Breast epithelium (tissue), 4 donors: ENCODE data around the gene HAGH. TPM values are rescaled to one million over a fixed set of nuclear protein-coding genes. Genes with fewer than 3 reads are reported as not detected.
A peak's percentile ranks its signal among the peaks of the same experiment; 100 is the strongest.

Experiments used
- DNase-seq, 2 donors: peaks; one replicate each; pipeline ENCODE4 v3.0.0-alpha.2; 2019; ENCODE audit warnings: low spot score in 2 of 2
- H3K27ac ChIP-seq, 2 donors: fragments of 200-600 bp; sonication (generic) in 1 of 2; one replicate each; pipeline ENCODE4 v1.5.1; 2016 to 2019; ENCODE audit warnings: mild to moderate bottlenecking in 1 of 2
- H3K27me3 ChIP-seq, 2 donors: fragments of 200-600 bp; sonication (generic) in 1 of 2; one replicate each; pipeline versions ENCODE4 v1.5.1 to v1.6.0; 2017 to 2019; ENCODE audit warnings: control low read depth in 1 of 2, mild to moderate bottlenecking in 1 of 2
- H3K36me3 ChIP-seq: fragments of 200-600 bp; one replicate; pipeline ENCODE4 v1.5.1; 2019
- H3K4me1 ChIP-seq, 2 donors: fragments of 200-600 bp; sonication (generic); one replicate each; pipeline ENCODE4 v1.5.1; 2016 to 2019; ENCODE audit warnings: control low read depth in 1 of 2
- H3K4me3 ChIP-seq, 3 donors: fragments of 200-600 bp; sonication (generic); 1 replicate in 2 of 3; 2 replicates in 1 of 3; pipeline ENCODE4 v1.5.1; 2016 to 2019; ENCODE audit warnings: mild to moderate bottlenecking in 3 of 3, moderate library complexity in 2 of 3
- H3K9me3 ChIP-seq, 2 donors: fragments of 200-600 bp; sonication (generic) in 1 of 2; one replicate each; pipeline ENCODE4 v1.5.1; 2016 to 2019; ENCODE audit warnings: control low read depth in 1 of 2
- CTCF ChIP-seq, 3 donors: fragments of 450-650 bp; IDR thresholded peaks; one replicate each; pipeline ENCODE4 v1.5.1; 2016 to 2017; ENCODE audit warnings: antibody characterized with exemption in 3 of 3, mild to moderate bottlenecking in 3 of 3, moderate library complexity in 3 of 3
- POLR2A ChIP-seq: fragments of 450-650 bp; IDR thresholded peaks from one replicate; pipeline ENCODE4 v1.6.1; 2016; ENCODE audit warnings: antibody characterized with exemption, mild to moderate bottlenecking, moderate library complexity
- POLR2AphosphoS5 ChIP-seq, 3 donors: sonication (generic); formaldehyde crosslinking; IDR thresholded peaks; one replicate each; pipeline ENCODE4 v1.6.1; 2017; ENCODE audit warnings: antibody characterized with exemption in 3 of 3
- intact Hi-C: fragments of 100-400 bp; cut with DNase I; formaldehyde crosslinking; loops from one replicate; pipeline ENCODE4 v1.15.1; 2023; ENCODE audit warnings: low total_unique reads
- total RNA-seq, 3 donors: library from RNA; depleted of rRNA; stranded (reverse); fragments of >200 nt; gene quantifications; one replicate each; pipeline ENCODE4 v1.1.0, GENCODE V29; 2016

Gene HAGH
- total RNA-seq, 3 donors from 2014 or later, result 61.9 to 114 (median 74.7) TPM

- peak overlapping the region; percentile 76 to 96 (median 95) for H3K4me3 ChIP-seq
- no peak overlapping the region for H3K27ac ChIP-seq
- TF ChIP-seq POLR2A, result no peak
- no peak for TF ChIP-seq CTCF (IDR thresholded peaks at IDR 0.05)
- no peak for TF ChIP-seq POLR2AphosphoS5 (IDR thresholded peaks at IDR 0.05)
- H3K4me1 ChIP-seq, result peaks cover 0 to 18% of the 10 kb centered on the region in 2 donors
- H3K36me3 ChIP-seq, result peaks cover 3% of the 10 kb centered on the region
- DNase-seq, result no peak
- intact Hi-C loops, result no loop called here
- H3K9me3 ChIP-seq, result no peaks in the 10 kb centered on the region
- H3K27me3 ChIP-seq, result no peaks in the 10 kb centered on the region
Observed at GRCh38 chr16:1825381-1825863, 1.2 kb downstream of the HAGH start.

- Histone ChIP-seq H3K27me3 (no peaks in the 10 kb centered on the region), H3K27ac (no peak overlapping the region), H3K9me3 (no peaks in the 10 kb centered on the region), H3K36me3 (peaks cover 3% of the 10 kb centered on the region), H3K4me1 (peaks cover 0 to 14% of the 10 kb centered on the region in 2 donors), H3K4me3 (no peak overlapping the region)
- intact Hi-C loops, result no loop called here
- DNase-seq, result no peak
- no peak for TF ChIP-seq POLR2A
- TF ChIP-seq CTCF (IDR thresholded peaks at IDR 0.05), result no peak
- TF ChIP-seq POLR2AphosphoS5 (IDR thresholded peaks at IDR 0.05), result no peak
Observed at GRCh38 chr16:1823821-1824220, 2.8 kb downstream of the HAGH start.

- no peaks in the 10 kb centered on the region for H3K9me3 ChIP-seq
- no peak for DNase-seq
- H3K27me3 ChIP-seq, result no peaks in the 10 kb centered on the region
- H3K27ac ChIP-seq, result no peak overlapping the region
- intact Hi-C loops, result no loop called here
- TF ChIP-seq POLR2AphosphoS5 (IDR thresholded peaks at IDR 0.05), result no peak
- no peak for TF ChIP-seq POLR2A
- TF ChIP-seq CTCF (IDR thresholded peaks at IDR 0.05), result no peak
- peaks cover 3% of the 10 kb centered on the region for H3K36me3 ChIP-seq
- H3K4me1 ChIP-seq, result peaks cover 0 to 9% of the 10 kb centered on the region in 2 donors
- H3K4me3 ChIP-seq, result no peak overlapping the region
Observed at GRCh38 chr16:1822801-1823200, 3.8 kb downstream of the HAGH start.

- TF ChIP-seq POLR2AphosphoS5 (IDR thresholded peaks at IDR 0.05) (no peak), POLR2A (no peak)
- Histone ChIP-seq H3K27me3 (no peaks in the 10 kb centered on the region), H3K27ac (no peak overlapping the region), H3K4me3 (no peak overlapping the region), H3K36me3 (peaks cover 5% of the 10 kb centered on the region), H3K9me3 (no peaks in the 10 kb centered on the region), H3K4me1 (peaks cover 0 to 9% of the 10 kb centered on the region in 2 donors)
- DNase-seq, result no peak
- intact Hi-C loops, result no loop called here
Observed at GRCh38 chr16:1821861-1822611, 4.6 kb downstream of the HAGH start.

- Histone ChIP-seq H3K4me3 (no peak overlapping the region), H3K36me3 (peaks cover 15% of the 10 kb centered on the region), H3K4me1 (peaks cover 0 to 9% of the 10 kb centered on the region in 2 donors), H3K27ac (no peak overlapping the region), H3K9me3 (no peaks in the 10 kb centered on the region), H3K27me3 (no peaks in the 10 kb centered on the region)
- intact Hi-C loops, result no loop called here
- TF ChIP-seq POLR2A, result no peak
- no peak for TF ChIP-seq CTCF (IDR thresholded peaks at IDR 0.05)
- TF ChIP-seq POLR2AphosphoS5 (IDR thresholded peaks at IDR 0.05), result no peak
- no peak for DNase-seq
Observed at GRCh38 chr16:1820946-1821290, 5.7 kb downstream of the HAGH start.
